A673 (cell line): ENCODE results near the gene CANX. TPM values are rescaled to one million over a fixed set of nuclear protein-coding genes. Genes with fewer than 3 reads are reported as not detected.
"Not testable (repeated sequence)": the region's sequence is repeated elsewhere in the genome, so short reads cannot be mapped to it uniquely, and the experiment has no call there.

Experiments
- BruUV-seq: library from RNA; stranded (reverse); fragments of 400-500 nt; replicated peaks from 2 replicates; lab custom pipeline; 2021; lab: Mats Ljungman, UMichigan
- CTCF ChIA-PET: fragments of 300-600 bp; sonication (Branson Sonifier 250); formaldehyde crosslinking; loops from one replicate; lab custom pipeline; 2022; ENCODE audit warnings: antibody characterized with exemption; lab: Charles Lee
- POLR2A ChIA-PET: fragments of 300-600 bp; sonication (Branson Sonifier 250); formaldehyde crosslinking; loops from one replicate; lab custom pipeline; 2022; ENCODE audit warnings: antibody characterized with exemption; ENCODE audit not compliant: low non-redundant PET; lab: Charles Lee
- DNase-seq: peaks from one replicate; pipeline ENCODE4 v3.0.0-alpha.2; 2015; ENCODE audit warnings: low spot score
- H3K27ac ChIP-seq: fragments of 200-600 bp; sonication (generic); 2 replicates; pipeline ENCODE4 v1.5.1; 2016; ENCODE audit warnings: mixed run types, low read depth, mild to moderate bottlenecking, mixed read lengths, antibody characterized with exemption, low read length; ENCODE audit not compliant: poor library complexity, severe bottlenecking
- H3K27me3 ChIP-seq: fragments of 200-600 bp; sonication (generic); replicated peaks from 2 replicates; pipeline ENCODE4 v1.6.1; 2017; ENCODE audit warnings: mixed run types, low read depth, mild to moderate bottlenecking, mixed read lengths, antibody characterized with exemption, low read length; ENCODE audit not compliant: insufficient read depth, poor library complexity
- H3K36me3 ChIP-seq: fragments of 200-600 bp; sonication (generic); 2 replicates; pipeline ENCODE4 v1.6.1; 2016; ENCODE audit warnings: mixed run types, mild to moderate bottlenecking, mixed read lengths, antibody characterized with exemption, low read length; ENCODE audit not compliant: insufficient read depth, poor library complexity, severe bottlenecking
- H3K4me1 ChIP-seq: fragments of 200-600 bp; sonication (generic); 2 replicates; pipeline ENCODE4 v1.6.1; 2017; ENCODE audit warnings: mixed run types, mild to moderate bottlenecking, mixed read lengths, antibody characterized with exemption, low read length; ENCODE audit not compliant: insufficient read depth, poor library complexity, severe bottlenecking
- H3K4me3 ChIP-seq: fragments of 200-600 bp; sonication (generic); 2 replicates; pipeline ENCODE4 v1.5.1; 2016; ENCODE audit warnings: low read depth, mixed run types, mild to moderate bottlenecking, mixed read lengths, low read length; ENCODE audit not compliant: poor library complexity, severe bottlenecking
- H3K9me3 ChIP-seq: fragments of 200-600 bp; sonication (generic); 2 replicates; pipeline ENCODE4 v1.6.1; 2016; ENCODE audit warnings: mixed run types, low read depth, mild to moderate bottlenecking, mixed read lengths, antibody characterized with exemption, low read length; ENCODE audit not compliant: poor library complexity, severe bottlenecking
- CTCF ChIP-seq: fragments of 300-800, 200-600 bp; sonication (generic); conservative IDR thresholded peaks from 2 replicates; pipeline ENCODE4 v1.5.1; 2017; ENCODE audit warnings: low read depth, mild to moderate bottlenecking, antibody characterized with exemption, low read length, moderate library complexity, mixed read lengths
- EZH2 ChIP-seq: fragments of 200-600 bp; sonication (generic); IDR thresholded peaks from 2 replicates; pipeline ENCODE4 v1.6.1; 2017; ENCODE audit warnings: borderline replicate concordance, low read depth, mild to moderate bottlenecking, mixed read lengths, antibody characterized with exemption, low read length; ENCODE audit not compliant: poor library complexity, severe bottlenecking
- intact Hi-C: fragments of 100-400 bp; cut with micrococcal nuclease; formaldehyde crosslinking; loops from one replicate; pipeline ENCODE4 v1.10.0; 2022; ENCODE audit not compliant: unreplicated experiment
- total RNA-seq: library from RNA; stranded (reverse); gene quantifications from 2 replicates; pipeline ENCODE4 v1.2.3, GENCODE V29; 2021

CANX gene
- total RNA-seq, 1 experiment from 2014 or later = 609 TPM

DNA sequence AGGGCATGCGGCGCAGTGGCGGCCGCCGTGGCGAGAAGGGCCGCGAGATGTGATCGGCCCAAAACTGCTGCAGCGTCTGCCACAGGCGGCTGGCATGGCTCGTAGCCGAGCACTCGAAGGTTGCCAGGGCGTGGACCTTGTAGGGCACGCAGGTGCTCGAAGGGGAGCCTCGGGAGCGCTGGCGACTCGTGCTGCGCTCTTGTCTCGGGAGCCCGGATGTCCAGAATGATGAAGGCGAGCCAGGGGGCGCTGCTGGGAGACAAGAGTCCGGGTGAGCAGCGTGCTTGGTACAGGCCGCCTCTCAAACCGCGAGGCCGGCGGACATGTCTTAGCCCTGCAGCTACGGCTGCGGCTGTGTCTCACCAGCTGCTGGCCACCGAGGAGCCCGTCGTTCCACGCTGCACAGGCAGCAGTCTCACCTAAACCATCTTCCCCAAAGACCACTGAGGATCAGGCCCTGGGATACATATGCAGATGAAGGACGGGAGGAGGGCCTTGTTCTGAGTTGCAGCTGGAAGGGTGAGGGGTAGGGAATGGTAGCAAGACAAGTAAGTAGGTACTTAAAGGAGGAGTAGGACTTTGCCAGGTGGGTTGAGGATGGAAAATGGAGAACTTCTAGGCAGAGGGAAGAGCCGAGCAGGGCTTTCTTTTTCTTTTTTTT, 19.6 kb upstream of the CANX start:
- Histone ChIP-seq H3K4me3 (peak overlapping the region; percentile 96), H3K27me3 (no peaks in the 10 kb centered on the region), H3K27ac (peak overlapping the region; percentile 92), H3K4me1 (peaks cover 8% of the 10 kb centered on the region), H3K9me3 (no peaks in the 10 kb centered on the region), H3K36me3 (no peaks in the 10 kb centered on the region)
- ChIA-PET CTCF (no interaction called here), POLR2A (no interaction called here)
- DNase-seq = peak; percentile 66
- TF ChIP-seq CTCF (peak; percentile 54), EZH2 (no peak)
- intact Hi-C loops = no loop called here
- no TSS peak for BruUV-seq

DNA sequence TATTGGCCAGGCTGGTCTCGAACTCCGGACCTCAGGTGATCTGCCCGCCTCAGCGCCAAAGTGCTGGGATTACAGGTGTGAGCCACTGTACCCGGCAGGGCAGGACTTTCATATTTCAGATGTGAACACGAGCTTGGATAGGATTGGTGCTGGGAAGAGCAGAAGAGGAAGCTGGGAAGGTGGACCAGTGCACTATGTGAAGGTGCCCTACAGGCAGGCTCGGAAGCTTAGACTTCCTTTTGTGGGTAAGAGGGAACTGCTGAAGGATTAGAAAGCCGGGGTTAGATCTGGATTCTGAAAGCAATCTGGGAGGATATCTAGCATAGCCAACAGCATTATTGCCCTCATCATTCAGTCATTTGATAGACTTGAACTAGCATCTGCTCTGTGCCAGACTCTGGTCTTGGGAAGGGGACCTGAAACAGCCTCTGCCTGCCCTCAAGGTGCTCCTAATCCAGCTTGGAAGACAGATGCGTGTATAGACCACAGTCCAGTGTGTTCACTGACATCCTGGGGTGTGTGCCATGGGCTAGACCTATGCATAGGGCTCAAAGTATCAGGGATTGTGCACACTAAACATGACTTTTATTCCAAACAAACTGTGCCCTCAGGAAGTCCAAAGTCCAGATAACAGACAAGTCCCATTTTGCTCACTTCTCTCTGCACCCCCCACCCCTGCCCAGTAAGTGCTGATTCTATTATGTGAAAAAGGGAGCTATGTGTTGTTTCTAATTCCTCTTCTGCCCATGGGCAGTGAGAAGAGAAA, 18.6 kb upstream of the CANX start:
- no peaks in the 10 kb centered on the region for H3K9me3 ChIP-seq
- DNase-seq = no peak
- CTCF ChIA-PET = no interaction called here
- BruUV-seq = TSS peak; percentile 54
- peaks cover 8% of the 10 kb centered on the region for H3K4me1 ChIP-seq
- H3K4me3 ChIP-seq = no peak overlapping the region
- TF ChIP-seq EZH2 (no peak), CTCF (no peak)
- POLR2A ChIA-PET = no interaction called here
- no peak overlapping the region for H3K27ac ChIP-seq
- intact Hi-C loops = no loop called here
- H3K27me3 ChIP-seq = no peaks in the 10 kb centered on the region
- no peaks in the 10 kb centered on the region for H3K36me3 ChIP-seq

- intact Hi-C loops = no loop called here
- TF ChIP-seq EZH2 (no peak), CTCF (no peak)
- ChIA-PET POLR2A (no interaction called here), CTCF (no interaction called here)
- Histone ChIP-seq H3K27ac (no peak within 1 kb of the TSS), H3K4me1 (peaks cover 8% of the 10 kb centered on the region), H3K36me3 (no peaks in the 10 kb centered on the region), H3K4me3 (no peak within 1 kb of the TSS), H3K27me3 (no peaks in the 10 kb centered on the region), H3K9me3 (no peaks in the 10 kb centered on the region)
- no TSS peak for BruUV-seq
- no peak for DNase-seq
Observed at GRCh38 chr5:179680780-179681401, 17.9 kb upstream of the CANX start, which contains the start of gene CBY3. Gene CBY3, minus strand, starts transcription at chr5:179681034. Its CDS starts 116 bp downstream, at chr5:179680918.

DNA sequence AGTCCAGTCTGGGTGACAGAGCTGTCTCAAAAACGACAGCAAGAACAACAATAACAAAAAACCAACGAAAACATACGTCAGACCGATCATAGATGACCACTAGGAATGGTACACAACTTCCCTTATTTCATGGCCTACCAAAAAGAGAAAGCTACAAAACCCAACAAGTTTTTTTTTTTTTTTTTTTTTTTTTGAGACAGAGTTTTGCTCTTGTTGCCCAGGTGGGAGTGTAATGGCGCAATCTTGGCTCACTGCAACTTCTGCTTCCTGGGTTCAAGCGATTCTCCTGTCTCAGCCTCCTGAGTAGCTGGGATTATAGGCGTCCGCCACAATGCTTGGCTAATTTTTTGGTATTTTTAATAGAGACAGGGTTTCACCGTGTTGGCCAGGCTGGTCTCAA, 9.6 kb upstream of the CANX start:
- H3K9me3 ChIP-seq, BruUV-seq, CTCF ChIA-PET, H3K36me3 ChIP-seq, intact Hi-C loops, H3K27me3 ChIP-seq, DNase-seq, H3K4me3 ChIP-seq, H3K27ac ChIP-seq, H3K4me1 ChIP-seq, POLR2A ChIA-PET: not testable (repeated sequence)
